HepG2 (cell line): ENCODE measurements around the gene SERPINB7. TPM values are rescaled to one million over a fixed set of nuclear protein-coding genes. Genes with fewer than 3 reads are reported as not detected.

Source experiments
- ATAC-seq: fragments of 200-7000 bp; cut with Tn5 transposase; 3 replicates; pipeline ENCODE4 v1.9.1; 2020; ENCODE audit warnings: mild to moderate bottlenecking, moderate library complexity
- BruUV-seq: library from RNA; stranded (reverse); fragments of 400-500 nt; replicated peaks from 2 replicates; lab custom pipeline; 2021; lab: Mats Ljungman, UMichigan
- CTCF ChIA-PET: fragments of 300-600 bp; formaldehyde crosslinking; extraction: SDS; loops from one replicate; lab custom pipeline; 2021; ENCODE audit warnings: low total read pairs, inconsistent platforms, low intra/inter-chr PET ratio; lab: Yijun Ruan, JAX
- POLR2A ChIA-PET: fragments of 350-600 bp; sonication (Branson Sonifier 250); formaldehyde crosslinking; loops from one replicate; lab custom pipeline; 2020; ENCODE audit warnings: antibody characterized with exemption, inconsistent platforms; lab: Yijun Ruan, JAX
- DNase-seq: peaks from one replicate; pipeline ENCODE4 v3.0.0-alpha.2; 2015; ENCODE audit warnings: low spot score
- FAIRE-seq: peaks from 3 replicates; lab custom pipeline; 2011; peaks lifted over from hg19 to GRCh38; lab: Jason Lieb, UNC
- H2AFZ ChIP-seq: one replicate; pipeline ENCODE4 v1.6.1; 2011; ENCODE audit warnings: low read length, inconsistent platforms
- H3K27ac ChIP-seq: fragments of 300-600 bp; 3 replicates; pipeline ENCODE4 v1.8.0; 2011; ENCODE audit warnings: mixed run types, mild to moderate bottlenecking, mixed read lengths, low read length, inconsistent platforms; ENCODE audit not compliant: insufficient read depth; ENCODE audit errors: extremely low read length
- H3K27me3 ChIP-seq, 2 experiments: fragments of 200-600 bp in 1 of 2; 2 replicates in 1 of 2; 3 replicates in 1 of 2; pipeline versions ENCODE4 v1.6.0 to v1.8.0; 2011; ENCODE audit warnings: low read length in 2 of 2, mild to moderate bottlenecking in 2 of 2, moderate library complexity in 2 of 2, inconsistent platforms in 1 of 2; ENCODE audit not compliant: insufficient read depth in 2 of 2, control insufficient read depth in 1 of 2
- H3K36me3 ChIP-seq, 2 experiments: fragments of 200-600 bp in 1 of 2; replicated peaks in 1 of 2; 2 replicates in 1 of 2; 3 replicates in 1 of 2; pipeline versions ENCODE4 v1.5.1 to v1.8.0; 2011; ENCODE audit warnings: low read length in 2 of 2, inconsistent platforms in 1 of 2; ENCODE audit not compliant: insufficient read depth in 2 of 2, control insufficient read depth in 1 of 2
- H3K4me1 ChIP-seq: 2 replicates; pipeline ENCODE4 v1.5.1; 2012; ENCODE audit warnings: low read length, inconsistent platforms; ENCODE audit not compliant: insufficient read depth
- H3K4me2 ChIP-seq: 2 replicates; pipeline ENCODE4 v1.6.0; 2011; ENCODE audit warnings: low read depth, low read length, inconsistent platforms
- H3K4me3 ChIP-seq, 3 experiments: fragments of 200-600 bp in 1 of 3; sonication (generic), shearing (Covaris generic) in 1 of 3; replicated peaks in 1 of 3; 2 replicates each; pipeline ENCODE4 v1.5.1; 2011 to 2016; ENCODE audit warnings: low read length in 3 of 3, inconsistent platforms in 2 of 3, low read depth in 2 of 3, mild to moderate bottlenecking in 2 of 3, control low read depth in 1 of 3, mixed read lengths in 1 of 3; ENCODE audit not compliant: insufficient read depth in 1 of 3
- H3K79me2 ChIP-seq: one replicate; pipeline ENCODE4 v1.6.1; 2011; ENCODE audit warnings: low read length, inconsistent platforms; ENCODE audit not compliant: insufficient read depth
- H3K9ac ChIP-seq: 2 replicates; pipeline ENCODE4 v1.6.0; 2011; ENCODE audit warnings: mild to moderate bottlenecking, low read depth, low read length, inconsistent platforms; ENCODE audit not compliant: insufficient read depth
- H3K9me3 ChIP-seq: 2 replicates; pipeline ENCODE4 v1.5.1; 2012; ENCODE audit warnings: mild to moderate bottlenecking, low read length
- H4K20me1 ChIP-seq: 2 replicates; pipeline ENCODE4 v1.6.0; 2011; ENCODE audit warnings: inconsistent platforms, mild to moderate bottlenecking, low read length, moderate library complexity; ENCODE audit not compliant: insufficient read depth
- ATF4 ChIP-seq, 2 experiments: fragments of 450-650 bp in 1 of 2; sonication (generic) in 1 of 2; formaldehyde crosslinking; IDR thresholded peaks; 2 replicates each; pipeline versions ENCODE4 v1.5.0 to v1.8.0; 2020 to 2022; ENCODE audit warnings: mild to moderate bottlenecking in 1 of 2, missing genetic modification reagents in 1 of 2
- EZH2 ChIP-seq: conservative IDR thresholded peaks from 2 replicates; pipeline ENCODE4 v1.6.1; 2012; ENCODE audit warnings: mild to moderate bottlenecking, low read depth, low read length, moderate library complexity
- HBP1 ChIP-seq: IDR thresholded peaks from 2 replicates; pipeline ENCODE4 v1.6.1; 2016; ENCODE audit warnings: low read depth, control low read depth
- KLF11 ChIP-seq: IDR thresholded peaks from 2 replicates; pipeline ENCODE4 v1.6.1; 2016; ENCODE audit warnings: missing compliant biosample characterization
- SNAPC4 ChIP-seq: sonication (generic); formaldehyde crosslinking; IDR thresholded peaks from 2 replicates; pipeline ENCODE4 v1.4.0; 2020; ENCODE audit warnings: mild to moderate bottlenecking, missing genetic modification reagents
- SP2 ChIP-seq: sonication (generic); formaldehyde crosslinking; IDR thresholded peaks from 2 replicates; pipeline ENCODE4 v1.5.1; 2020; ENCODE audit warnings: mild to moderate bottlenecking, missing genetic modification reagents
- TERF1 ChIP-seq: sonication (generic); formaldehyde crosslinking; IDR thresholded peaks from 2 replicates; pipeline ENCODE4 v1.8.0; 2022; ENCODE audit warnings: mild to moderate bottlenecking, missing genetic modification reagents, moderate library complexity
- ZBTB34 ChIP-seq: sonication (generic); formaldehyde crosslinking; IDR thresholded peaks from 2 replicates; pipeline ENCODE4 v1.8.0; 2022; ENCODE audit warnings: mild to moderate bottlenecking, missing genetic modification reagents
- ZFP90 ChIP-seq: sonication (generic); formaldehyde crosslinking; IDR thresholded peaks from 2 replicates; pipeline ENCODE4 v1.8.0; 2022; ENCODE audit warnings: missing genetic modification reagents, mild to moderate bottlenecking, inconsistent platforms, borderline replicate concordance
- ZNF136 ChIP-seq: sonication (generic); formaldehyde crosslinking; IDR thresholded peaks from 2 replicates; pipeline ENCODE4 v1.8.1; 2022; ENCODE audit warnings: low read depth, mild to moderate bottlenecking, moderate library complexity, missing genetic modification reagents
- ZNF33A ChIP-seq: sonication (generic); formaldehyde crosslinking; IDR thresholded peaks from 2 replicates; pipeline ENCODE4 v1.5.1; 2020; ENCODE audit warnings: missing genetic modification reagents, mild to moderate bottlenecking, moderate library complexity, borderline replicate concordance
- ZNF589 ChIP-seq: sonication (generic); formaldehyde crosslinking; conservative IDR thresholded peaks from 2 replicates; pipeline ENCODE4 v1.8.0; 2022; ENCODE audit warnings: mild to moderate bottlenecking, moderate library complexity, missing genetic modification reagents
- ZNF782 ChIP-seq: sonication (generic); formaldehyde crosslinking; IDR thresholded peaks from 2 replicates; pipeline ENCODE4 v1.4.0; 2020; ENCODE audit warnings: missing genetic modification reagents, mild to moderate bottlenecking, borderline replicate concordance
- WGBS: methylation state at CpG from one replicate; pipeline ENCODE4 v1.1.6; 2017; ENCODE audit warnings: low lambda C conversion rate; 5-methylcytosine and 5-hydroxymethylcytosine counted together
- in situ Hi-C: cut with HindIII; loops from 2 replicates; pipeline ENCODE4 v1.10.0; 2017; ENCODE audit warnings: low pct_unique_long_range_greater_than_20kb; ENCODE audit not compliant: extremely low pct_ligation_motif_present
- intact Hi-C: fragments of 100-400 bp; cut with micrococcal nuclease; formaldehyde crosslinking; loops from one replicate; pipeline ENCODE4 v1.10.0; 2022; ENCODE audit not compliant: unreplicated experiment
- polyA plus RNA-seq, 8 experiments: library from polyadenylated mRNA; depleted of rRNA in 3 of 8; stranded (reverse) in 7 of 8; unstranded in 1 of 8; fragments of >200 nt; fragmentation: Illumina TruSeq in 4 of 8; extraction: Trizol in 4 of 8; gene quantifications; 2 replicates each; pipeline versions ENCODE4 v1.2.1 to v1.2.3, GENCODE V29; 2011 to 2016; ENCODE audit warnings: low read depth in 4 of 8, missing spikeins in 1 of 8, mixed read lengths in 1 of 8; ENCODE audit not compliant: insufficient read depth in 1 of 8
- total RNA-seq, 5 experiments: library from RNA; depleted of rRNA; stranded (reverse); fragments of >200 nt; fragmentation: Illumina TruSeq; extraction: Trizol; gene quantifications; 2 replicates each; pipeline ENCODE4 v1.2.3, GENCODE V29; 2016; ENCODE audit warnings: low read depth in 1 of 5

The SERPINB7 gene
- total and polyA plus RNA-seq, 2 of the 13 experiments (the other 11 are each of a cell fraction or from before 2014, with no cell fraction given) = not detected

GRCh38 chr18:63752636-63753035, 22.6 kb upstream of the SERPINB7 start:
- Histone ChIP-seq H4K20me1 (no peaks in the 10 kb centered on the region), H3K4me3 (no peak overlapping the region), H3K27ac (no peak overlapping the region), H3K79me2 (no peaks in the 10 kb centered on the region), H3K4me2 (no peak overlapping the region), H3K4me1 (no peaks in the 10 kb centered on the region), H2AFZ (no peak overlapping the region), H3K27me3 (no peaks in the 10 kb centered on the region), H3K9me3 (no peaks in the 10 kb centered on the region), H3K36me3 (no peaks in the 10 kb centered on the region), H3K9ac (no peak overlapping the region)
- POLR2A ChIA-PET = no interaction called here
- intact Hi-C loops = no loop called here
- no peak for DNase-seq
- BruUV-seq = no TSS peak
- TF ChIP-seq EZH2 = no peak
- no peak for TF ChIP-seq SP2 (CRISPR knock-in tag)
- no peak for TF ChIP-seq ZNF136 (CRISPR knock-in tag)
- no peak for TF ChIP-seq ZBTB34 (CRISPR knock-in tag)
- no peak for TF ChIP-seq ZNF782 (CRISPR knock-in tag)
- no peak for TF ChIP-seq HBP1 (CRISPR knock-in tag)
- no peak for TF ChIP-seq SNAPC4
- TF ChIP-seq TERF1 (CRISPR knock-in tag) = no peak
- TF ChIP-seq ZFP90 (CRISPR knock-in tag) = no peak
- TF ChIP-seq ZNF589 (CRISPR knock-in tag) = no peak
- TF ChIP-seq KLF11 (CRISPR knock-in tag) = no peak
- no peak for TF ChIP-seq ZNF33A (CRISPR knock-in tag)
- TF ChIP-seq ATF4 (CRISPR knock-in tag; IDR thresholded peaks at IDR 0.05) = no peak
- no peak for FAIRE-seq
- no peak for ATAC-seq
- CTCF ChIA-PET = no interaction called here
- 17% methylated on average over 1 of the region's 2 CpGs for WGBS
- in situ Hi-C loops = no loop called here
